Dedifferentiated amniotic fluid mesenchymal stem cell (primary cell): ENCODE data around the gene PKNOX2.

Experiments
- DNase-seq: peaks from one replicate; pipeline ENCODE4 v3.0.0-alpha.2; 2016; ENCODE audit errors: extremely low spot score

The PKNOX2 gene

DNA sequence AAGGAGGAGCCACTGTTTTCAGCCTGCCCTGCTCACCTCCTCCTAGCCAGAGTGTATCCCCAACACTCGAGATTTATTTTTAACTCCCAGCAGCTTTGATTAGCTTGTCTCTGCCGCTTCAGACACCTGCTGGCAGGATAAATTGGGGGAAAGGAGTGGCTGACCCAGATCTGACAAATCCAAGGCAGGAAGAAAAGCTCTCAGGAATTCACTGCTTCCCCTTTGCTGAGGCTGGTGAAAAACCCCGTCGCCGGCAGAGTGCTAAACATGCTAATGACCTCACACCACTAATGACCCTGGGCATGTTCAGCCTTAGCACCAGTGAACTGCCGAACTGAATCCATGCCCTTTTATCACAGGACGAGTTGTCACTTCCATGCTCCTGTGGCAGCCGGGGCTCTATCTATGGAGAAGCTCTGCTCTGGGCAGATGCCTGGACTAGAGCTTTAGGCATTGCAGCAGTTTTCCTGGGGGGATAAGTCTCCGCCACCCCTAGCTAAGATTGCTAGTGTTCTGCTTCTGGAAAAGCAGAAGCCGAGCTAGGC lies 279.3 kb downstream of the PKNOX2 start:
- no peak for DNase-seq

- DNase-seq: no peak
These were observed 281.2 kb downstream of the PKNOX2 start for GRCh38 chr11:125445731-125446130.

- DNase-seq: no peak
These were observed 281.7 kb downstream of the PKNOX2 start for GRCh38 chr11:125446279-125446678.

DNA sequence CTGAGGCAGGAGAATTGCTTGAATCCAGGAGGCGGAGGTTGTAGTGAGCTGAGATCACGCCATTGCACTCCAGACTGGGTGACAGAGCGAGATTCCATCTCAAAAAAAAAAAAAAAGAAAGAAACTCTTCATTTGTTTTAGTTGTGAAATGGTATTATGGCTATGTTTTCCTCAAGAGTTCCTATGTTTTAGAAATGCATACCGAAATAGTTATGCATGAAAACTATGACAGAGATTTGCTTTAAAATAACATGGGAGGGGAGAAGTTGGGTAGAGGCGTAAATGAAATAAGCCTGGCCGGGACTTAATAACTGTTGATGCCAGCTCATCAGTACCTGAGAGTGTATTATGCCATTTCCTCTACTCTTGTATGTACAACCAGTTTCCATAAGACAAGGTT lies 283.2 kb downstream of the PKNOX2 start:
- no peak for DNase-seq

GRCh38 chr11:125448136-125448535 lies 283.6 kb downstream of the PKNOX2 start:
- no peak for DNase-seq

GRCh38 chr11:125449565-125449964 lies 285.0 kb downstream of the PKNOX2 start:
- no peak for DNase-seq

DNA sequence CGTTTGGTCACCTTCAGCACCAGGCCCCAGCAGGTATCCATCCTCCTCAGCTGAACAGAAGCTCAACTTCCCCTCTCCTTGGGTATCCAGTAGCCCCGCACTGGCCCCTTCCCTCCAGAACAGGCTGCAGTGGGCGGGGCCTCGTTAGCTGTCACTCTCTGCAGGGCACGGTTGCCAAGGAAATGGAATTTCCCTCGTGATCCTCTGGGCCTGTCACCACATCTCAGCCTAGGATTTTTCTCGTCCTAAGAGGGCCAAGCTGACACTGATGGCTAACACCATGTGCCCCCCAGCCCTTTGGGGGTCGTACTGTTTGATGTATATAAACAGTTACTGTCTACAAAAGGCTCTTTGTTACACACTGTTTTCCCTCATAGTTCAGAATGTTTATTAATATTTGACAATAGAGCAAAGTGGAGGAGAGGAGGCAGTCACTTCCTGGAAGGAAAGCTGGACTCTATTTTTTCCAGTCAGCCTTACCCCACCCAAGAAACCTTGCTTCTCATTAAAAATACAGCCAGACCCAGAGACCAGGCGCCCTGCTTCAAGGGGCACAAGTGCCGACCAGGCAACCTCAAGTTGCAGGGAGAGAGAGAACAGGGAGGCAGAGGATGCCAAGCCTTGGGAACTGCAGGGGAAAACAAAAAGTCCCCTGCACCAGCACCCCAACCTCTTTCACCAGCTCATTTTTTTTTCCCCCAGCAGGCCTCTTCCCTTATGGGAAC lies 287.0 kb downstream of the PKNOX2 start:
- DNase-seq: no peak

DNA sequence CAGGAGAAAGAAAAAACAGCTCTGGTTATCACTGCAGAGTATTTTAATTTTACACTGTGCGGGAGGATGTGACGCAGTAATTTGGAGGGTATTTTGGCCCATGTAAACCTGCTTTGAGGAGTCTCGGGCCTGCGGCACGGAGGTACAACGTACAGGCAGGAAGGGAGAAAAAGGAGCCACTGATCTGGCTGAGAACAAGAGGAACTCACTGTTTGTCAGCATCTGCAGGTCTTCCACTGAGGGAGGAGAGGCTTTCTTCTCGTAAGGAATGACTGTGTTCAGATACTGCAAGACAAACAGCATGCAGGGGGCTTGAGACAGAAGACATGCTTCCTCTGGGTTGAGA lies 287.5 kb downstream of the PKNOX2 start:
- DNase-seq: no peak

- DNase-seq: no peak
These were observed 289.5 kb downstream of the PKNOX2 start for GRCh38 chr11:125454047-125454446.

DNA sequence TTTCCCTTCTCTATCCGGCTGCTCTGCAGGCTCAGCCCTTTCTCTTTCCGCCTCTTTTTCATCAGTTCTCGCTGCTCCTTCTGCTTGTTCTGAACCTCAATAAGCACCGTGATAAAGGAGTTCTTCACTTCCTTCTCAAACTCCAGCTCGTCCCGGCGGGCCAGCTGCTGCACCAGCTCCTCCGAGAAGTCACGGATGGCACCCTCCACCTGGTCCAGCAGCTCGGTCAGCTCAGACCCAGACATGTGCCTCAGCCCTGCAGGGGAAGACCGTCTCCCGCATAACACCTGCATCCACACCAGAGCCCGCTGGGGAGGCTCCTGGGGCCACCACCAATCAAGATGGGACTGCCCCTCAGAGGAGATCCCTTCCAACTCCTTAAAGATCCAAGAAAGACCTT lies 291.3 kb downstream of the PKNOX2 start:
- DNase-seq: no peak

GRCh38 chr11:125457814-125458343 lies 293.3 kb downstream of the PKNOX2 start:
- DNase-seq: peak; percentile 49

DNA sequence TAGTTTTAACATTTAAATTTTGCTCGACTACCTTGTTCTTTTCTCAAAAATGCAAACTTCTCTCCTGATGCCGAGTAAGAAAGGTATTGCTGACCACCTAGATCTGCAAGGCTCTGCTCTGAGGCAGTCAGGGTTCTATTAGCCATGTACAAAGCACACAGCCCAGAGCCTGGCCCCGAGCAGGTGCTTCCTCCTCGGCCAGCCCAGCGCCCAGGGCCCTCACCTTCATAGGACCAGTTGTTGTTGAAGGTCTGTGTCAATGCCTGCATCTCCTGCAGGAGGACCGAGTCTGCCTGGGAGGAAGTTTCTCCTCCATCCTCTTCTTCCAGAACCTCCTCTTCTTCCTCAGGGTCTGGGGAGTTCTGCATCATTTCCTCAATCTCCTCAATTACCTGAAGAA lies 295.7 kb downstream of the PKNOX2 start:
- no peak for DNase-seq

DNA sequence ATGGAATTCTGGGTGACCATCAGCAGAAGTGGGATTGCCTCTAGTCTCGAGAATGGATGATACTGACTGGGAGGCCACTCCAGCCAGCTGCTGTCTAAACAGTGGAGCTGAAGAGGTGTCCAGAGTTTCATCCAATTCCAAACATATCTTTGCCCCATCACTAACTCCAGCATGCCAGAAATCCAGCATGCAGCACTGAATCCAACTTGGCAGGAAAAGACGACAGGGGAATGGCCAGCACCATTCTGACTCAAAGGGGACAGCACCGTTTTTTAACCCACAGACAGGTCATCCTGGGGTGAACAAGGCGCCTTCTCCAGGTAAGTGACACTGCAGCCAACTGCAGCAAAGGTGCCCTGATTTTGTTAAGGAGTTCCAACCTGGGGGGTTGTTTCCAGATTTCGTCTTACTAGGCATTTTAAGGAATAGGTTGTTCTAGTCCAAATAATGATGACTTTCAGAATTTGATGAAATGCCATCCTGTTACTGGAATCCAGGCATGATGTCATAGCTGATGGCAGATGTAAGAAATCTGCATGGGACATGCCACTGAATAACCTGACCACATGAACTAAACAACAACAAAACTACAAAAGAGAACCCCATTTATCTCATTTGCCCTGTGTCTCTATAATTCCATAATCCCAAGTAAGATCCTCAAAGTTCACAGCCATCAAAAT lies 299.2 kb downstream of the PKNOX2 start:
- no peak for DNase-seq

GRCh38 chr11:125464270-125464662 lies 299.7 kb downstream of the PKNOX2 start:
- DNase-seq: no peak

DNA sequence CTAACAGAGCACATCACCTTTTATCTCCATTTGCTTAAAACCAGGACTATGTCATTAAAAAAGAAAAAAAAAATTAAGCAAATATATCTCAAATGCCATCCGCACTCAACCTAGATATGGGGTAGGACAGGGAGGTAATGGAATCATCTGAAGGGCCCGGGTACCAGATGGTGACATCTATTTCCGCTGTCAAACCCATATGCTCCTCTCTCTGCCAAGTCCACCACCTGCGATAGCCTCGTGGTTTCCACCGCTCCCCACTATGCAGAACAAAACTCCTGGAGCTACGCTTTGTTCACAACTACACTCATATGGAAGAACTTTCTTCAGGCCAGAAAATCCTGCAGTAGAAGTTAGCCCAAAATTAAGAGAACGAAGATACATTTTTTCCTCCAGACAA lies 300.1 kb downstream of the PKNOX2 start:
- DNase-seq: no peak

DNA sequence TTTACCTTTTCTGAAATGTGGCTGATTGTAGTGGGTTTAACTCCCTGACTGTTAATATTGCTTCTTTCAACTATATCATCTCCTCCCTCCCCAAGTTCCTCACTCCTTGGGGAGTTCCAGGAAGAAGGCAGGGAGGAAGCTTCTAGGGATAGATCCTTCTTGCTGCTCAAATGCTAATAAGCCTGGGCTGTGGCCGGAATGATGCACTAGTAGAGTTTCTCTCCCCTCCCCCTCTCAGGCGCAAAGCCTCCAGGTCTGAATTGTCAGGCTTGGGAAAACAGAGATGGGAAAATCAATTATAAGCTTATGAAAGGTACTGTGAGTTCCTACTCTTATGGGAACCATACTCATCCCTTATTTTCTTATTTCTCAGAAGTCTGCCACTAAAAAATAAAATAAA lies 300.7 kb downstream of the PKNOX2 start:
- no peak for DNase-seq

DNA sequence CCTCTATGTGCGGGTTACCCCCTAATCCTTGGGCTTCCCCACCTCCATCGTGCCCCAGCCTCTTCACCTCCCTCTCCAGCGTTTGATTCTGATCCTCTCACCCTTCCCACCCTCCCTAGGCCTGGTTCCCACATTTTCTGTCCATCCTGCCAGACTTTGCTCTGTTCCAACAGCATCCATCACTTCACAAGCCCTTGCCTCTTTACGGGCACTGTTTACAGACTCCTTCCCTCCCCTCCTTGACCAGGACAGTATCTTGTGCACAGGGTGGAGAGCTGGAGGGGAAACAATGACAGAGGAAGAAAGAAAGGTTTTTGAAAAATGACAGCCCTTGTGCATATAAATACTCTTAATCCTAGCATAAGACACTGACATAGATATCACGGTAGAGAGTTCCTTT lies 301.1 kb downstream of the PKNOX2 start:
- DNase-seq: no peak

DNA sequence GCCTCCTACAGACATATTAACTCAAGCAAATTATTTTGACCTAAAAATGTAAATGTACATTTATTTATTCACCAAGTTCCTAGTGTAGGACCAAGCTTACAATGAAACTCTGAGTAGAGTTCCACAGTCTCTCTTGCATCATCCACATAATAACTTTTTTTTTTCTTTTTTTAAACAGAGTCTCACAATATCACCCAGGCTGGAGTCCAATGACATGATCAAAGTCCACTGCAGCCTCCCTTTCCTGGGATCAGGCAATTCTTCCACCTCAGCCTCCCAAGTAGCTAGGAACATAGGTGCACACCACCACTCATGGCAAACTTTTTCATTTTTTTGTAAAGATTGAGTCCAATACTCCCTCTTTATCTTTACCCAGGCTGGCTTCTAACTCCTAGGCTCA lies 303.5 kb downstream of the PKNOX2 start:
- no peak for DNase-seq

DNA sequence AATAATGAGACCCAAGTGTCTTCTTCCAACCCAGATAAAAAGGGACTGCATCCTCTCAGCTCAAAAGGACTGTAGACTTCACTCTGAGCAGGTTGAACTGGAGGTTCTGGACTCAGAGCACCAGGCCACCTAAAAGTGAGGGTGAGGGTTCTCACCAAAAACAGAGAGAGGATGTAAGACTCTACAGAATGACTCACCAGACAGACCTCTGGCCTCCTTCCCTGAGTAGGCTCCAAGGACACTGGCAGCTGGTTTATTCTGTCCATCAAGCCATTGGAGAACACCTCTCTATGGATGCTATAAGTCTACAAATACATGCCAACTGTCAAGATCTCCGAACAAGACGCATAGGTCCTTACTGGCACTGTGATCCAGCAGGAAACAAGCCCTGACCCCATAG lies 304.3 kb downstream of the PKNOX2 start:
- no peak for DNase-seq

- no peak for DNase-seq
These were observed 305.8 kb downstream of the PKNOX2 start for GRCh38 chr11:125470355-125470754.

DNA sequence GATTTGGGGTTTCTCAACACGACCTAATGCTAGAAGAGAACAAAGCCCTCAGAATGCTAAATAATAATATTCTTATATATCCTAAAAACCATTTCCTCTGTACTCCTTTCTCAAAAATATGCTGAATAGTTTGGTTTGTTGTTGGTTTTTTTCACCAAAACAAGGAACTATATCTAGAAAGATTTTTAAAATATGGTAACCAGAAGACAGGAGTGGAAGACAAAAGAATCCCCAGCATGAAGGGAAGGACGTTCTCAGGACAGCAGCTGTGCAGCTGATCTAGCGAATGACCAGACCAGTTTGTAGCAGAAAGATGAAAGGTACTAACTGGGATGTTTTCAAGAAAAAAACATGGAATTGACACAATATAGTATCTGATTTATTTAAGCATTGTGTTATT lies 312.2 kb downstream of the PKNOX2 start:
- no peak for DNase-seq

- no peak for DNase-seq
These were observed 314.6 kb downstream of the PKNOX2 start for GRCh38 chr11:125479137-125479536.

DNA sequence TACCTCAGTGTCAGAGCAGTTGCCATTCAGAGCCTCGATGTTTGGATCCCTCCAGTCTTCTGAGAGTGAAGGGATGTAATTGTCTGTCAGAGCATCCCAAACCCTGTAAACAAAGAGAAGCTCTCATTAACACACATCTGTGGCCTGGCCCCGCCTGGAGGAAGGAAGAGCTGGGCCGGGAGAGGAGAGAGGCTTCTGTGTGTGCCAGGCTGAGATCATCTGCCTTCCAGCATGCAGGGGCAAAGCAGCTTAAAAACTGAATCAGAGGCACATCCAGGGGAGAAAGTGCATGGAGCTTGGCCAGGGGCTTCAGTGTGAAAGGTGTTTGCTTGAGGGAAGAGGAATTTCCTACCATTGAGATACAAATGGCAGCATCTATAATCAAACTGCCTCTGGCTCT lies 317.0 kb downstream of the PKNOX2 start:
- DNase-seq: no peak
